GM19455 (cell line): Measurements from ENCODE around the gene ATG3.
"Not testable (repeated sequence)": the region's sequence is repeated elsewhere in the genome, so short reads cannot be mapped to it uniquely, and the experiment has no call there.

Experiments used
- ATAC-seq: cut with Tn5 transposase; IDR thresholded peaks from one replicate; pipeline ENCODE4 v1.9.1; 2021; ENCODE audit not compliant: unreplicated experiment

ATG3 gene

DNA sequence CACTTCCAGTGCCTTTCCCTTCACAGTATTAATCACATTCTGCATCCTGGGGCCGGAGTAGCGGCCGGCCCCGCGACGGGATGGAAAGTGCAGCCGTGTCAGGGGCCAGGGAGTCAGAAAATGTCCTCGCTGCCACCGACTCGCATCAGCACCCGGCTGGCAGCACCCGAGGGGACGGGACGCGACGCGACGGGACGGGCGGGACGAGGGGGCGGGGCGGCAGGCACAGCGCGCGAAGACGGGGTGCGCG lies 353 bp downstream of the ATG3 start:
- ATAC-seq: peak; percentile 56

DNA sequence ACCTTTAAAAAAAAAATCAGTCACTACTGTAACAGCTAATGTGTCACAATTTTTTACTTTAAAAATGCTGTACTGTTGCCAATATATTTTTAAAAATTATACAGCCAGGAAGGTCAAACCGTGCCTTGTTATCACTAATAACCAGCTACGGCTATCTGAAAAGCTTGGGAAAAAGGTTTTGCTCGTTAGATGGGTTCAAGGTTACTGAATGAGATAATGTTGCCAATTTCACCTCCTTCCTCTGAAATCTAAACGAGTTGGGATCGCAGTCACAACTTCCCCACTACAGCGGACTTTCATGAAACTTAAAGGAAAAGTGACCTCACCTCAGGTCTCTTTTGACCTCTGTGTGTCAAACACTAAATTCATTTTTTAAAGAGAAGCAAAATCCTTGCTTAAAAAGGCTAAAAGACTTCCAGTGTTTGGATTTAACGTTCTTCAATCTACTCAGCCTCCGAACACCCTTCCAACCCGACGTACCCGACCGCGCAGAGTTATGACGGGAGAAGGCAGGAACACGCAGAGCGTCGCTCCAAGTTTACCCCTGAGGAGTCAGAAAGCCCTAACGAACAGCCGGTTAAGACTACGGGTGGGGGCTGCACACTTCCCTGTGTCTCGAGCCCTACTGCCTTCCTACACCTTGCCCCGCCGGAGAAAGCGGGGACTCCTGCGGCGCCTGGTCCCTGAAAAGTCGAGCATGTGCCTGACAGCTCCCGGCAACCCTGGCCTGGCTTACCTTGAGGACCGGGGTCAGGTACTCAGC lies 860 bp downstream of the ATG3 start:
- ATAC-seq: peak; percentile 27

DNA sequence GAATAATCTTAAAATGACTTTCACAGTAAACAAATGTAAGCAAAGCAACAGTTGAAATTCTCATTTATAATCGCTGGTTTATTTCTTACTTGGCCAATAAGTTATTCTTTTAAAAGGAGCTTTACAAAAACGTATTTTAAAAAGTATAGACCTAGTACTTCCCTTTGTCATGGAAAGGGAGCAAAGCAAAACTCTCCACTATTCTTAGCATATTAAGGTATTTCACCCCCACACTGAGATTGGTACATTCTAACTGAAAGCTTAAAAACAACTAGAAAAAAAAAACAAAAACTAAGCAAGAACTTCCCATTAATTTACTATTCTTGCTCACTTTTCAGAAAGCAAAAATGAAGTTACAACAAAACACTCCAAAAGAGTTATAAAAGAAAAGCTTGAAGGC lies 1.5 kb downstream of the ATG3 start:
- no peak for ATAC-seq

- ATAC-seq: no peak
Measured at GRCh38 chr3:112557976-112558375, 3.8 kb downstream of the ATG3 start.

DNA sequence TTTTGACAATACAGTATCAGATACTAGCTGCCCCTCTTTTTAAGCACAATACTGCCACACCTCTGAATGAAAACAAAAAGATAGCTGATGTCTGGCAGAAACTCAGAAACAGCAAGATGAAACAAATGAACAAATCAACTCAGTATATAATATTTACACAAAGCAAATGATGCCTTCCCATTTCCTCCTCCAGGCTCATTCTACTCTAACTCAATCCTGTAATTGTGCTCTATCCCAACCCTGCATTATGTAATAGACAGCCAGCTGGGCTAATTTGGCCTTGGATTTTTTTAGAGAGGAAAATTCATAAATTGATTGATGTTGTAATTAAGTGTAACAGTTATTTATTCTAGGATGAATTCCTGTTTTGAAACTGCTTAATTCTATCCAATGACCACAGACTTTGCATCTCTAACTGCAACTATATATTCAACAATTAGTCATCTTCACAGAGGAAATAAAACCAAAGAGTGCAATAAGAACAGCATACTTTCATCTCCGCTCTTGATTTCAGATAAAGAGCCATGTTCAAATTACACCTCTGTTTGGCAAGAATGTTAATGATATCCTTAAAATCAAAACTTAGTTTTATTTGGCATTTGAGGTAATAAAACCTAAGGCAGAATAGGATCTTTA lies 6.1 kb downstream of the ATG3 start:
- no peak for ATAC-seq

DNA sequence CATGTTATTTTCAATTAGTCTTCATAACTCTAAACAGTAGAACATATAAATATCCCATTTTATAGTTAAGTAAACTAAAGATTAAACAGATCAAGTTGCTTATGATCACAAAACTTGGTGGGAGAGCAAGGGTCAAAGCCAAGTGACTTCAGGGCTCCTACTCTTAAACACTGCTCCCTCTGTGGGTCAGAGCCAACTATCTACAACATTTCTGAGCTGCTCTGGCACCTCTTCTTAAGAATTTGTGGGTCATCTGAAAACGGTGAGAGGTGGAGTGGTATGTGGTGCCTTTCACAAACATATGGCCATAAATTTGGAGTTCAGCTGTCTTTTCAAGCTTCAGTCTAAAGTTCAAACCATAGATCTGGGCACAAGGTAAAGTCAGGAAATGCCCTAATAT lies 10.9 kb downstream of the ATG3 start:
- ATAC-seq: no peak

DNA sequence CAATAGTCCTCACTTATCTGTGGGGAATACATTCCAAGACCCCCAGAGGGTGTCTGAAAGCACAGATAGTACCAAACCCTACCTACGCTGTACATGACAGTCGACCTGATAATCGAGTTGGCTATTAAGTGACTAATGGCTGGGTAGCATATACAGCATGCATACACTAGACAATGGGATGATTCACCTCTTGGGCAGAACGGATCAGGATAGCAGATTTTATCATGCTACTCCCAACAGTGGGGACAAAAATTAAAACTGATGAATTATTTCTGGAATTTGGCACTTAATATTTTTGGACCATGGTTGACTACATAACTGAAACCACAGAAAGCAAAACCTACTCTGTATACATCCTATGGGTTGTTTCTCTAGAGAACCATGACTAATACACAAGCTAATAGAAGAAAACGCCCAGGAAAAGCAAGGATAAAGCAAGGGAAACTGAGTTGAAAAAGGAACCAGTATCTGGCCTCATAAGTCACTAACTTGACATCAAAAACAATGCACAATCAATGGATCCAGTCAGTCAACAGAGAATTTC lies 15.5 kb downstream of the ATG3 start:
- no peak for ATAC-seq

DNA sequence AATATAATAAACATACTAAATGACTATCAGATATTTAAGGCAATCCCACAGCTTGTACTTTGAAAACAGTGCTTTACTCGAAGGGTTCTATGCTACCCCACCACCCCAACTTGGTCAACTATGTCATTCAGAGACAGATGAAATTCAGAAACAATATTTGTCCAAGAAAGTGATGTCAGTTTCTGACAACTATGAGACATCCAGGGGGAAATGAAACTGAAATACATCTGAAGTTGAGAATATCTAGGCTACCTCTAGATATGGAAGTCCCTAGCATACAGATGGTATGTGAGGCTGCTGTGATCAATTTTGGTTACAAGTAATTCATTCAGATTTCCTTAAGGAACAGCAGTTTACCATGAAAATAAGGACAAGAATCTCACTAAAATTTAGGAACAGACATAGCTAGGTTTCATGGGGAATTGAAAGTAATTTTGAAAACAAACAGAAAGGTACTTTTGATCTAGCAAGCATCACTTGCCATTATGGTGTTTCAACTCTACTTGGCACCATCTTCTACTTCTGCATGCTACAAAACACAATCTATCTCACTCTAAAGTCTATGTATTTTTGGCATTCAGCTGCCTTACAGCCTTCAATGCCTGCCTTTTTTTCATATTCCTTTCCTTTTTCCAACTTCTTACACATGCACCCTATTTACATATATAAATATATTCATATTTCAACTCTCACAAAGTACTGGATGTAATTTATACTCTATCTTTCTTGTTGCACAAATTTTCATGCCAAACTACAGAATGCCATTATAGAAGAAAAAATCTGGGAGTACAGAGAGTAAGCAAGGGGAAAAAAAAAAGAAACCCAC lies 21.7 kb downstream of the ATG3 start:
- ATAC-seq: peak; percentile 86

DNA sequence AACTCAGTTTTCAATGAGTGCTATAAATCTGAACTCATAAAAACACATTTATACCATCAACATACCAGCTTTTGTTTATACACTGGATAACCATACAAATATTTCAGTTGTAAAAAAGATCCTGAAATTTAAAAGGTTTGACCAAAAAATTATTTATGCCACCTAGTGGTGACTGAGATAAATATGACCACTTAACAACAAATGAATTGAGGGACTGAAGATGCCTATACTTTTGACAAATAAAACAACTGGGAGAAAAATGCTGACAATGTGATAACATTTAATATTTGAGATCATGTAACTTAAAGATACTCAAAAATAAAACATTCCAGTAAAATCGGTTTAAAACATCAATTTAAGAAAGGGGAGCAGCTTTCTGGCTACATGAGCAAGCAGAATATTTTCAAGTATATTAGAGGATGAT lies 30.4 kb downstream of the ATG3 start:
- ATAC-seq: no peak

- ATAC-seq: no peak
Measured at GRCh38 chr3:112530573-112530972, 31.2 kb downstream of the ATG3 start.

- not testable (repeated sequence) for ATAC-seq
Measured at GRCh38 chr3:112524127-112524526, 37.6 kb downstream of the ATG3 start.

DNA sequence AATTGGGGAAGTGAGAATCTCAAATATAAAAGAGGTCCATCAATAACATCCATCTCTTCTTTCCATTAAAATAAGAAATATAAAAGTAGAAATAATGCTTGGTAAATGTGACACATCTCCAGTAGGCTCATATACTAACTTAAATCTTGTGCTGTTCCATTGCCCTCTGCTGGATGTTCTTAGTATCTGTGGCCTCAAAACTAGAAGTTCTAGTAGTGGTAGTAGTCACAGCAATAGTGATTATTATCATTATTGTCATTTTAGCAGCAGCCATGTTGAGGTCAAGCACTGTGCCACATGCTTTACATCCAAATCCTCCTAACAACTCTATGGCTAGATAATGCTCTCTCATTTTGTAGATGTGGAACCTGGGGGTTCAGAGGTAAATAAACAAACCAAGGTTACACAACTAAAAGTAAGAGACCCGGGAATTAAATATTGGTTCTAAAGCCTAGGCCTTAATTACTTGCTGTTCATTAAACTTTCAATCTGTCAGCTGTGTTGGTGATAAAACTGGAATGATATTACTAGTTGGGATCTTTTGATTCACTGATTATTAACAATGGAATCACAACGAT lies 42.2 kb downstream of the ATG3 start:
- no peak for ATAC-seq

DNA sequence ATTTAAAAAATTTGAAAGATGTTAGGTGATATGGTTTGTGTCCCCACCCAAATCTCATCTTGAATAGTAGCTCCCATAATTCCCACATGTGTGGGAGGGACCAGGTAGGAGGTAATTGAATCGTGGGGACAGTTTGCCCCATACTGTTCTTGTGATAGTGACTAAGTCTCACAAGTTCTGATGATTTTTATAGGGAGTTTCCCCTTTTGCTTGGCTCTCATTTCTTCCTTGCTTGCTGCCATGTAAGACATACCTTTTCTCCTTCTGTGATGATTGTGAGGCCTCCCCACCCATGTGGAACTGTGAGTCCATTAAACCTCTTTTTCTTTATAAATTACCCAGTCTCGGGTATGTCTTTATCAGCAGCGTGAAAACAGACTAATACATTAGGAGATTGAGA lies 42.8 kb downstream of the ATG3 start:
- not testable (repeated sequence) for ATAC-seq

GRCh38 chr3:112514527-112515128 lies 47.1 kb downstream of the ATG3 start:
- peak; percentile 99 for ATAC-seq

DNA sequence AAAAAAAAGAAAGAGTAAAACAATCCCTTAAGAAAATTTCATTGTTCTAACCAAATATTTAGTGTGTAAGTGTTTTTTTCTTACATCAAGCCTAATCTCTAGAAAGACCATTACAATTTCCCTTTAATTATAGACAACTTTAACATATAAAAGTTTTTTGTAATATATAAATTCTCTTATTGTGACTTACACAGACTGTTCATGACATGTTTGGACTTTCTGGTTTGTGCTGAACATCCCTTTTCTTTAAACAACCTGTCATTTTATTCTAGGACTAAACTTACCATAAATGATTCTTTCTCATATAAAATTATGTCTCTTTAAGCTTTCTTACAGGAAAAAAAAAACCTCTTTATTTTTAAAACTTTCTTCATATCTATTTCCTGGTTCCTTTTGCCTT lies 49.4 kb downstream of the ATG3 start:
- ATAC-seq: no peak

DNA sequence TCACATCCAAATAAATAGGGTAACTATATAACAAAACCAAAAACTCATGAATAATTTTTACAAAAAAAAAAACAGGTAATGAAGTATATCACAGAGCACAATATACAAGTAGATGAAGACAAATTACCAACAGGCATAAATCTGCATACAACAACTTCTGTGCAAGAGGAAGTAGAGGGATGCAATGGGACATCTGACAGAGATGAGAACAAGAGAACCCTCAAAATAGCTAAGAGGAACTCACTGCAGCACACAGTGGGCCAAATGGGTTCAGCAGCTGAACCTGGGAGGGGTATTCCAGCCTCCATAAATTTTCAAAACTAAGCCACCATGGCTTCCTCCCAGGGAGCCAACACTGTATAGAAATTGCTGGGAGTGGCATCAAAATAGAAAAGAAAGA lies 52.9 kb downstream of the ATG3 start:
- no peak for ATAC-seq

DNA sequence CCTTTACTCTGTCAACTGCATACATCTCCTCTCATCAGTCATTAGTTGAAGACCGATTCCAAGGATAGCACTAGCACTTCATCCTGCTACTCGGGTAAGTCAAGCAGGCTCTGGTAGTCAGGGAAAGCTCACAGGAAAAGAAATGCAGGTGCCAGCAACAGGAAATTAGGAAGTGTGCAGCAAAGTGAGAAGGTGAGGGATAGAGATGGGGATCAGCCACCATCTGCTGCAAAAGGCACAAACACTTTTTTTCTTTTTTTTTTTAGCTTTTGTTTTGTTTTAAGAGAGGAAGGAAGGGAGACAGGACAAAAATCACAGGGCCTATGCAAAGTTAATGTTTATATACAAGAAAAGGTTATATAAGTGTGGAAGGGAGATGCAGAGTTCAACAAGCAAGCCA lies 53.5 kb downstream of the ATG3 start:
- no peak for ATAC-seq

GRCh38 chr3:112505907-112506306 lies 55.9 kb downstream of the ATG3 start:
- ATAC-seq: no peak

DNA sequence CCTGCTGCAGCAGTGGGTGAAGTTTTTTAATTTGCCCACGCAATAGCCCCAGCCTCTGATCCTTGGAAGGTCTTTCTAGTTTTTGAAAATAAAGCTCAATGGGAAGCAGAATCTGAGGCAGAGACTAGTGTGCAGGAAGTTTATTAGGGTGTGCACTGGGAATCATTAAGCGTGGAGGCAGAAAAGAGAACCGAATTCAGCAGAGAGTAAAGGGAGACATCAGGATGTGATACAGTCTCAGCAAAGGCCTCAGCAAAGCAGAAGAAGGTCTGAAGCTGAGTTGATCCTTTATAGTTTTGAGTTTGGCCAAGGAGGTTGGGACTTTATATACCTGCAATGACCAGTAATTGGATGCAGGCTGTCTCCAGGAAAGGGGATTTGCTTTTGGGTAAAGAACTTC lies 57.6 kb downstream of the ATG3 start:
- ATAC-seq: no peak

GRCh38 chr3:112503304-112503972 lies 58.3 kb downstream of the ATG3 start:
- no peak for ATAC-seq

- no peak for ATAC-seq
Measured at GRCh38 chr3:112500621-112501020, 61.1 kb downstream of the ATG3 start.
